RCC 7860 (cell line): ENCODE data around the gene CEACAM21.

ENCODE experiments used
- DNase-seq: peaks from one replicate; pipeline ENCODE4 v3.0.0-alpha.2; 2015; ENCODE audit warnings: low spot score
- FAIRE-seq: peaks from 2 replicates; lab custom pipeline; 2012; peaks lifted over from hg19 to GRCh38; lab: Jason Lieb, UNC

The CEACAM21 gene

DNA sequence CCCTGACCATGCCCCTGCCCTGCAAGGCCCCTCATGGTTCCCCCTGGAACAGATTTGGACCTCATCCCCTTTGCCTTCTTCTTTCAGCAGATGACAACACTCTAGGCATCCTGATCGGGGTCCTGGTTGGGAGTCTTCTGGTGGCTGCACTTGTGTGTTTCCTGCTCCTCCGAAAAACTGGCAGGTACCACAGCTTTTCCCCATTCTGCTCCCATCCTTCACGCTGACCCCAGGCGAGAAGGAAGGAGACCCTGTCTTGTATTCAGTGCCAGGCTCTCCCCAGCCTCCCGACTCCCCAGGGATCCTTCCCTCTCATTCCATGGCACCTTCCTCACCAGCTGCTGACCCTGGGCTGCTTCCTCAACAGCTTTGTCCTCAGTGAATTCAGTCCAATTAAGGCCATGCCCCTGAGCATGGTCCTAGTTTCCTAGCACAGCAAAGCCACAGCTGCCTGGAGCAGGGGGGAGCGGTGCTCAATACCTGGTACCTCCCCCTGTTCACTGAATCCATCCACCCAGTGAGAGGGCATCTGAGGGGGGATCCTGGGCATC, 8.4 kb downstream of the CEACAM21 start:
- DNase-seq (no peak), FAIRE-seq (no peak)

GRCh38 chr19:41584931-41585330, 9.0 kb downstream of the CEACAM21 start:
- FAIRE-seq (no peak), DNase-seq (no peak)

- DNase-seq (no peak), FAIRE-seq (no peak)
These were observed 10.1 kb downstream of the CEACAM21 start for GRCh38 chr19:41586064-41586463.

DNA sequence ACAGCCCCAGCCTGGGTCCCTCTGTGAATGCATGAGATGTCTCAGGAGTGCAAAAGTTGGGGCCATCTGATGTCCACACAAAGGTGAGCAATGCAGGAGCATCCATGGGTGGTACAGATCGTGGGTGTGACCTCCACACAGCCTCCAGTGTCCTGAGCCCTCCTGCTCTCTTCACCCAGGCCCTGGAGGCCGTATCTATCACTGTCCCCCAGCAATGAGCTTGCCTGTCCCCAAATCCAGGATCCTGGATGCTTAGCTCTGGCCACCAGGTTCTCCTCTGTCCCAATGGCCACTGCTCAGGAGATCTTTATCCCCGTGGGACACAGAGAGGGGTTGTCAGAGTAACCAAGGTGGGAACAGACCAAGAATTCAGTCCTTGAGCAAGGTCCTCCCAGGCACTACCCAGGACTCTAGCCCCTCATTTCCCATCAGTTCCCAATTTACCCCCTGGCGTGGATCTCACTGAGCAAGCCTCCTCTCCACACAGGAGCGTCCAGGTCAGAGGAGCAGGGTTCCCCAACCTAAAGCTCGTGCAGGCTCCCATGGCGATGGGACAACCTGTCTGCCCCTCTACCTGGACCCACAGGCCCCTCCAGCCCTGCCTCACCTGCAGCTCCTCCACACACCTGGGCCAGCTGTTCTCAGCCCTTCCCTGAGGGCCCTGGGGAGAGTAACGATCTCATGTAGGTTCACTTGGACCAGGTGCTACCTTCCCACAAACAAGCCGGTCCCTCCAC, 11.3 kb downstream of the CEACAM21 start:
- DNase-seq (no peak), FAIRE-seq (no peak)

DNA sequence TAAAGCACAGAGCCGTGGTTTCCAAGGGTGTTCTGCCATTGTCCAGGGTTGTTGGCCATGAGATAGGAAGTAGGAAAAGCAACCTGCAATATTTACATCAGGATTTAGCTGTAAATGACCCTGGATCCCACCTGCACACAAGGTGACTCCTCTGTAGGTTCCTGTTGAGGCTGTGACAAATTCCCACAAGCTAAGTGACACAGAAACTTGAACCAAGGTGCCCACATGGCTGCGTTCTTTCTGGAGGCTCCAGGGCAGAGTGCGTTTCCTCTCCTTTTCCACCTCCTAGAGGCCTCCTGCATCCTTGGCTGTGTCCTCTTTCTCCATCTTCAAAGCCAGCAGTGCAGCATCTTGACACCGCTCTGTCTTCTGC, 11.9 kb downstream of the CEACAM21 start:
- FAIRE-seq (no peak), DNase-seq (no peak)

DNA sequence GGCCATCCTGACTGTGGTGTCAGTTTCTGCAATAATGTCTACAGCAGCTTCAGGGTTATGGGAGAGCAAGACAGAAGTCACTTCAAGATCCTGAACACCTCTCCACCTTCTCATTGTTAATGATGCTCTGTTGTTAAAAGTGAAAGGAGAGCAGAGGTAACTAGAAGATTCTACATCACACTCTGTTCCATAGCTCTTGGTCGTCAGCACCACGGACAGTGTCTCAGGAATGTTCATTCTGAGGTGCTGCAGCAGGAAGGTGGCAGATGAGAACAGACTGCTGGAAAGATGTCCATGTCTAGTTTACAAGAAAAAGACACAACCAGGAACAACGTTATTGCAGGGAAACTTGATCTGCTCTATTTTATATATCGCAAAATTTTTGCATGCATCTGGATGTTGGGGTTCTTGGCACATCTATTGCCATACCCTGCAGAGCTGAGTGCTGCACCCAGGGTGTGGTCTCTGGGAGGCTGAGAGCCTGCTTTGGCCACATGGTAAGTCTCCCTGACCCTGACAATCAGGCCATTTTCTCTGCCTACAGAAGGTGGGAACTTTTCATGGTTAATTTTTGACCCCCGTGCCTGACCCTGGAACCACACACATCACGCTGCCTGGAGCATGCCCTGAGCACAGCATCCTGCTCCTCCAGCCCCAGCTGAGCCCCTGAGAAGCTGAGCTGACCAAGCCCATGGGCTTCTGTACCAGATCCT, 12.7 kb downstream of the CEACAM21 start:
- DNase-seq (no peak), FAIRE-seq (no peak)

DNA sequence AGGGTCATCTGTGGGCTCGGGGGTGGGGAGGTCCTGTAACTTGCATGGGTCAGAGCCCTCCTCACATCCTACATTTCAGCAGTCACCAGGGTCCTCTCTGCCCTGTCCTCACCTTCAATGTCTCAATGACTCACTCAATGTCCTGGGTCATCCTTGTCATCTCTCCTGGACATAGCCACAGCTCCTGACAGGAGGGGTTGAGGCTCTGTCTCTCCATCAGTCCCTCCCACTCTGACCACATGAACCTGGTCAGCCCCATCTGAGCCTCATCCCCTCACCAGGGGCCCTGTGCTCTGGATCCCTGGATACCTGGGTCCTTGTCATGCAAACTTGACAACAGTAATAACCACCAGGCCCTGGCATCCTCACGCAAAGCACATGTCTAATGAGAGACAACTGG, 13.4 kb downstream of the CEACAM21 start:
- DNase-seq (no peak), FAIRE-seq (no peak)

GRCh38 chr19:41590936-41591335, 15.0 kb downstream of the CEACAM21 start:
- DNase-seq (no peak), FAIRE-seq (no peak)

DNA sequence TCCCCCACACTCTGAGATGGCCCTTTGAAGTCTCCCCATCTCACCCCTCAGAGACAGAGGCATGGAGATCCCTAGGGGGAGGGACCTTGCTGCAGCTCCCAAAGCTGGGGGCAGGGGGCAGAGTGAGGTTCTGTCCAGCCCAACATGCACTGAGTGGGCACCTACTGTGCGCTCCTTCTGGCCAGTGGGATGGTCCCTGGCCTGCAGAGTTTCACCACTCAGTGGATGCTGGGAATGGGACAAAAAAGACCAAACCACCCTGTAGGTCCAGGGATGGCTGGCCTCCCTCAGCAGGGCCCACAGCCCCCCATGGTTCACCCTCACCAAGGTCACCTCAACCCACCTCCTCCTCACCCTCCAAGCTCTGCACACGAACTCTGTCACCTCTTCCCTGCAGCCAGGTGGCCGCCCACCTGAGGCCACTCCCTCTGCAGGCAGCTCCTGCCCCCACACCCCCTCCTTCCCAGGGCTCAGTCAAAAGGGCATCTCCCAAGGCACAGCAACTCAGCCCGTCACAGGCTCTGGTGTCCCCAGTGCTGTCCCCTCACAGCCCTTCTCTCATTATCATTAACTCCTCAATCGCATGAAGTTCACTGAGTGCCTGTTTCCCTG, 16.1 kb downstream of the CEACAM21 start:
- no peak for FAIRE-seq

GRCh38 chr19:41595258-41595889, 19.4 kb downstream of the CEACAM21 start:
- DNase-seq = peak; percentile 53
- FAIRE-seq = peak; percentile 60

More for the DNA sequence above, 16.1 kb downstream of the CEACAM21 start:
- DNase-seq = no peak

- no peak for FAIRE-seq
- no peak for DNase-seq
These were observed 19.9 kb downstream of the CEACAM21 start for GRCh38 chr19:41595890-41596280.

DNA sequence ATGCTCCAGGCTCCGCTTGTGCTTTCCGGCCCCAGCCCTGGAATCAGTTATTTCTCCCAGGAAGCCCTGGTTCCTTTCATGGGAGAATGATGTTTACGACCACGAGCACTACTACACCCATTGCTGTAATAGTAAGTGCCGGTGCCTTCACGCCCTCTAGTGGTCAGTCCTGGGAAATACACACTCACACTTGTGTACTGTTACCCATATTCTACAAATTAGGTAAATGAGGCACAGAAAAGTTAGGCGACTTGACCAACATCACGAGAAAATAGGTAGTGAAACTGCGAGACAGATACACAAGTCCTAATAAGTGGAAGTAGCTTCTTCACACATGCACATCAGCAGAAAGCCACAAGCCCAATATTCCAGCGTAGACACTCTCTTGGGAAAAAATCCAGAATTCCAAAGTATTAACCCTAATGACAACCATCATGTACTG, 21.7 kb downstream of the CEACAM21 start:
- FAIRE-seq = no peak

GRCh38 chr19:41599175-41599966, 23.4 kb downstream of the CEACAM21 start:
- no peak for DNase-seq
- FAIRE-seq = no peak

More for the DNA sequence above, 21.7 kb downstream of the CEACAM21 start:
- DNase-seq = peak; percentile 38

DNA sequence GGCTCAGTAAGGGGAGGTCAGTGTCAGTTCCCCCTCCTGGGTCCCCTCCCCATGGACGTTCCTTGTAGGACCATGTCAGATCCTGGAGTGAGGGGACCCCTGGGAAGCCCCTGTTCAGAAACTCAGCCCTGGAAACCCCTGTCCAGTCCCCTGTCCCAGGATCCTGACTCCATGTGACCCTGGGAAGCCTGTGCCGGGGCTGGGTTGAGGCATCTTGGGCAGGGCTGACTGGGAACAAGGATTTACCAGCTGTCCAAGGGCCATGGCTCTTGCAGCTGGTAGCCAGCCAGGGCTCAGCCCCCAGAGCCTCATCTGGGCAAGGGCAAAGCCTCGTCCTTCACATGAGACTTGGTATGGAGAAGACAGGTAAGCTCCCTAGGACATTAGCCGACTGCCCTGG, 25.8 kb downstream of the CEACAM21 start:
- no peak for DNase-seq
- FAIRE-seq = no peak

DNA sequence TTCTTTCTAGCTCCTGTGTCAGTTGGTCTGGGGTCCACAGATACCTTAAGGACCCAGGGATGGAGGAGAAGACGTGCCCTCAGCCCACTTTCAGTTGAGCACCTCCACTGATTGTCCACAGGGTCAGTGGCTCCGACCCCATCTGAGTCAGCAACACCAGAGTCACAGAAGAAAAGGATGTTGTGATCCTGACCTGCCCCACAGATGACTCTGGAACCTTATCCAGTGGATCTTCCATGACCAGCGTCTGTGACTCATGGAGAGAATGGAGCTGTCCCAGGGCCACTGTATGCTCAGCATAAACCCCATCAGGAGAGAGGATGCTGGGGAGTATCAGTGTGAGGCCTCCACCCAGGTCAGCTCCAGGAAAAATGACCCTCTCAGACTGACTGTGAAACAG, 28.9 kb downstream of the CEACAM21 start:
- FAIRE-seq = no peak

GRCh38 chr19:41606215-41606837, 30.4 kb downstream of the CEACAM21 start:
- no peak for DNase-seq
- no peak for FAIRE-seq

More for the DNA sequence above, 28.9 kb downstream of the CEACAM21 start:
- no peak for DNase-seq

- DNase-seq (no peak), FAIRE-seq (no peak)
These were observed 31.7 kb downstream of the CEACAM21 start for GRCh38 chr19:41607668-41608067.

DNA sequence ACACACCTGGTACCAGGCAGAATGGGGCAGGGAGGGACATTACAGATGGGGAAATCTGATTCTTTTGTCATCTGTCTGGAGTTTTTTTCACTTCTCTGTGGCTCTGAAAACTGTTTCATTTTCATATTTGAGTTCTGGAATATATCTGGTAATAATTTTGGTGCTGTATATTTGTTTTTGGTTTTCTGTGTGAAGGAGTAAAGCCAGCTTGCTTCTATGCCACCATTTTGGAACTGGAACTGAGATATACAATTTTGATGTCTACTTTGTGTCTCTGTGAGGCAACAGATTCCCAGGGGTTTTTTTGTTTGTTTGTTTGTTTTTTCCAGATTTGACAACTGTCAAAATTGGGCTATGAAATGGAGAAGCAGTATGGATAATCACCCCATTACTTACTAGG, 34.8 kb downstream of the CEACAM21 start:
- FAIRE-seq = no peak
- DNase-seq = no peak

DNA sequence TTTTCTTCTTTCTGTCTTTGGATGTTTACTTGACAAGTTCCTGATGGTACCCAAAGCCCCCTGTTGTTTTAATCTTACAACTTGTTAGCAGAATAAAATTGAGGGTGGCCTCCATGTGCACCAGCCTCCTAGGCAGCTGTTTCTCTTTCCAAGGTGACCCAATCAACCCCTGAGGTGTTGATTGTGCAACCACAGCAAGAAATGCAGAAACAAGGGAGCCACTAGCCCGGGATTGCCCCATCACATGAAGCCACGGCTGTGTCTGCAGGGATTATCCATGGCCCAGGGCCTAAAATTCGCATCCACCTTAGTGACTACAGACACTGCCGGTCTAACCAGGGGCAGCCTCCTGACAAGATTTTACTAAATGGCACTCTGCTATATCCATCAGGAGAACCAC, 36.5 kb downstream of the CEACAM21 start:
- DNase-seq (no peak), FAIRE-seq (no peak)

DNA sequence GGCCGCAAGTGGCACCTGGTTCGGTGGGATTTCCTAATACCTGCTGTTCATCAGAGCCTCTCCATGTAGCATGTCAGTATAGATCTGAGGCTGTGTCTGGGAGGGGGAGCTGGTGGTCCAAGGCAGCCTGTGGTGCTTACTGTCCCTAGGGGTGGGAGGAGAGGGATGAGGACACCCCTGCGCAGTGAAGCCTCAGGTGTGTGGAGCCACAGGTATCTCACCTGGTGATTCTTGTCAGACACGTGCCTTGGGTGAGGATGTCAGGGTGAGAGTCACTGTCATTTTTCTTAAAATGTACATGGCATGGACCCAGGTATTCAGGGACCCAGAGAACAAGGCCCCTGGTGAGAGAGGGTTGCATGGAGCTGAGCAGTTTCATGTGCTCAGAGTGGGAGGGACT, 39.2 kb downstream of the CEACAM21 start:
- no peak for DNase-seq
- FAIRE-seq = no peak
